Measurements from ENCODE around the gene DPYSL5.

Gene DPYSL5

GRCh38 chr2:26975656-26976055 lies 127.7 kb downstream of the DPYSL5 start:
- Histone ChIP-seq H3K79me2 (ENCODE audit: insufficient read depth, low read length) (no peaks in the 10 kb centered on the region), H4K20me1 (ENCODE audit: insufficient read depth, low read length, poor library complexity, severe bottlenecking) (no peaks in the 10 kb centered on the region), H3F3A (ENCODE audit: low read depth) (no peaks in the 10 kb centered on the region), H3K9me2 (replicated peaks; ENCODE audit: low read depth, low read length) (no peaks in the 10 kb centered on the region), H2AFZ (ENCODE audit: low read length) (no peak overlapping the region), H3K9ac (ENCODE audit: low read depth, low read length, poor library complexity, severe bottlenecking) (no peak overlapping the region), H3K4me2 (ENCODE audit: low read depth, low read length, poor library complexity, severe bottlenecking) (no peak overlapping the region), H3K27me3 (ENCODE audit: insufficient read depth, low read length, poor library complexity, severe bottlenecking) (no peaks in the 10 kb centered on the region), H3K4me1 (ENCODE audit: insufficient read depth, low read length, poor library complexity, severe bottlenecking) (no peaks in the 10 kb centered on the region), H3K9me3 (ENCODE audit: insufficient read depth, low read depth, low read length) (no peaks in the 10 kb centered on the region), H3K36me3 (ENCODE audit: insufficient read depth, low read length) (no peaks in the 10 kb centered on the region), H3K4me3 (ENCODE audit: low read length, poor library complexity, severe bottlenecking) (no peak overlapping the region)
- no peak for TF ChIP-seq EZH2phosphoT487 (IDR thresholded peaks at IDR 0.05; ENCODE audit: borderline replicate concordance)
- TF ChIP-seq CTCF (conservative IDR thresholded peaks at IDR 0.05; ENCODE audit: low read length), result no peak

- no peaks in the 10 kb centered on the region for H3K9me2 ChIP-seq (replicated peaks; ENCODE audit: low read depth, low read length)
- H3K4me3 ChIP-seq (ENCODE audit: low read length, poor library complexity, severe bottlenecking), result no peak overlapping the region
- no peak overlapping the region for H2AFZ ChIP-seq (ENCODE audit: low read length)
- no peaks in the 10 kb centered on the region for H3K4me1 ChIP-seq (ENCODE audit: insufficient read depth, low read length, poor library complexity, severe bottlenecking)
- no peaks in the 10 kb centered on the region for H3K27me3 ChIP-seq (ENCODE audit: insufficient read depth, low read length, poor library complexity, severe bottlenecking)
- H4K20me1 ChIP-seq (ENCODE audit: insufficient read depth, low read length, poor library complexity, severe bottlenecking), result no peaks in the 10 kb centered on the region
- H3K9me3 ChIP-seq (ENCODE audit: insufficient read depth, low read depth, low read length), result no peaks in the 10 kb centered on the region
- no peak overlapping the region for H3K4me2 ChIP-seq (ENCODE audit: low read depth, low read length, poor library complexity, severe bottlenecking)
- no peaks in the 10 kb centered on the region for H3F3A ChIP-seq (ENCODE audit: low read depth)
- no peak for TF ChIP-seq EZH2phosphoT487 (IDR thresholded peaks at IDR 0.05; ENCODE audit: borderline replicate concordance)
- TF ChIP-seq CTCF (conservative IDR thresholded peaks at IDR 0.05; ENCODE audit: low read length), result no peak
- H3K9ac ChIP-seq (ENCODE audit: low read depth, low read length, poor library complexity, severe bottlenecking), result no peak overlapping the region
- no peaks in the 10 kb centered on the region for H3K36me3 ChIP-seq (ENCODE audit: insufficient read depth, low read length)
- H3K79me2 ChIP-seq (ENCODE audit: insufficient read depth, low read length), result no peaks in the 10 kb centered on the region
Measured at GRCh38 chr2:26976237-26976636, 128.3 kb downstream of the DPYSL5 start.

- H3K9me3 ChIP-seq (ENCODE audit: insufficient read depth, low read depth, low read length), result no peaks in the 10 kb centered on the region
- H3K79me2 ChIP-seq (ENCODE audit: insufficient read depth, low read length), result no peaks in the 10 kb centered on the region
- no peaks in the 10 kb centered on the region for H3K27me3 ChIP-seq (ENCODE audit: insufficient read depth, low read length, poor library complexity, severe bottlenecking)
- H3K36me3 ChIP-seq (ENCODE audit: insufficient read depth, low read length), result no peaks in the 10 kb centered on the region
- H2AFZ ChIP-seq (ENCODE audit: low read length), result no peak overlapping the region
- H3K4me1 ChIP-seq (ENCODE audit: insufficient read depth, low read length, poor library complexity, severe bottlenecking), result no peaks in the 10 kb centered on the region
- no peaks in the 10 kb centered on the region for H4K20me1 ChIP-seq (ENCODE audit: insufficient read depth, low read length, poor library complexity, severe bottlenecking)
- TF ChIP-seq EZH2phosphoT487 (IDR thresholded peaks at IDR 0.05; ENCODE audit: borderline replicate concordance) (no peak), CTCF (conservative IDR thresholded peaks at IDR 0.05; ENCODE audit: low read length) (no peak)
- H3K4me2 ChIP-seq (ENCODE audit: low read depth, low read length, poor library complexity, severe bottlenecking), result no peak overlapping the region
- no peaks in the 10 kb centered on the region for H3K9me2 ChIP-seq (replicated peaks; ENCODE audit: low read depth, low read length)
- no peak overlapping the region for H3K9ac ChIP-seq (ENCODE audit: low read depth, low read length, poor library complexity, severe bottlenecking)
- no peak overlapping the region for H3K4me3 ChIP-seq (ENCODE audit: low read length, poor library complexity, severe bottlenecking)
- H3F3A ChIP-seq (ENCODE audit: low read depth), result no peaks in the 10 kb centered on the region
Measured at GRCh38 chr2:26977012-26977411, 129.1 kb downstream of the DPYSL5 start.
